Activated CD8-positive, alpha-beta T cell treated with anti-CD3 and anti-CD28 coated beads for 36 hours (primary cell): ENCODE results near the gene JAK1. TPM values are rescaled to one million over a fixed set of nuclear protein-coding genes. Genes with fewer than 3 reads are reported as not detected.
A peak's percentile ranks its signal among the peaks of the same experiment; 100 is the strongest.

ENCODE experiments used
- ATAC-seq: fragments of 200-7000 bp; cut with Tn5 transposase; one replicate; pipeline ENCODE4 v1.10.0; 2021; ENCODE audit warnings: mild to moderate bottlenecking, moderate library complexity
- CTCF ChIA-PET: fragments of 350-600 bp; sonication (Branson Sonifier 250); formaldehyde crosslinking; loops from one replicate; lab custom pipeline; 2021; ENCODE audit warnings: antibody characterized with exemption; lab: Charles Lee
- POLR2A ChIA-PET: fragments of 350-600 bp; sonication (Branson Sonifier 250); formaldehyde crosslinking; loops from one replicate; lab custom pipeline; 2021; ENCODE audit warnings: antibody characterized with exemption; lab: Charles Lee
- DNase-seq: peaks from one replicate; pipeline ENCODE4 v3.0.0-alpha.2; 2020
- H3K27ac Mint-ChIP-seq: one replicate; pipeline ENCODE4 v1.8.0; 2021; ENCODE audit warnings: mild to moderate bottlenecking, mixed read lengths
- H3K27me3 Mint-ChIP-seq: one replicate; pipeline ENCODE4 v1.8.0; 2021; ENCODE audit warnings: mixed read lengths
- H3K36me3 Mint-ChIP-seq: one replicate; pipeline ENCODE4 v1.8.0; 2021; ENCODE audit warnings: low read depth, mixed read lengths
- H3K4me1 Mint-ChIP-seq: one replicate; pipeline ENCODE4 v1.8.0; 2021; ENCODE audit warnings: low read depth, mixed read lengths
- H3K4me3 Mint-ChIP-seq: one replicate; pipeline ENCODE4 v1.8.0; 2021; ENCODE audit warnings: mild to moderate bottlenecking, moderate library complexity, mixed read lengths
- H3K9me3 Mint-ChIP-seq: one replicate; pipeline ENCODE4 v1.8.0; 2021; ENCODE audit warnings: mixed read lengths
- CTCF ChIP-seq: fragments of 200-600 bp; IDR thresholded peaks from one replicate; pipeline ENCODE4 v1.8.0; 2022; ENCODE audit warnings: antibody characterized with exemption, mild to moderate bottlenecking
- intact Hi-C: fragments of 100-400 bp; cut with micrococcal nuclease; formaldehyde crosslinking; loops from one replicate; pipeline ENCODE4 v1.10.0; 2022
- total RNA-seq, 2 experiments: library from RNA; stranded (reverse); gene quantifications; one replicate each; pipeline ENCODE4 v1.2.3, GENCODE V29; 2021

Gene JAK1
- total RNA-seq, 2 experiments from 2014 or later, result 96.3 to 108 TPM

GRCh38 chr1:64864018-64864940 lies 102.1 kb downstream of the JAK1 start:
- peak overlapping the region; percentile 67 for H3K27ac Mint-ChIP-seq
- no peaks in the 10 kb centered on the region for H3K9me3 Mint-ChIP-seq
- ChIA-PET CTCF (interaction anchor here (0.7 to 1.3 kb wide), 4 partner anchors 15 to 618 kb away, joined by 3 read pairs; no protein-coding TSS in a partner anchor), POLR2A (interaction anchor here (1.1 to 1.6 kb wide), 3 partner anchors 10 to 99 kb away, joined by 3 read pairs; no protein-coding TSS in a partner anchor)
- H3K27me3 Mint-ChIP-seq, result no peaks in the 10 kb centered on the region
- ATAC-seq (peak; percentile 88), DNase-seq (peak; percentile 57)
- peaks cover 45% of the 10 kb centered on the region for H3K36me3 Mint-ChIP-seq
- no peak for TF ChIP-seq CTCF
- peaks cover 29% of the 10 kb centered on the region for H3K4me1 Mint-ChIP-seq
- H3K4me3 Mint-ChIP-seq, result no peak overlapping the region
- intact Hi-C loops, result no loop called here

- CTCF ChIA-PET, result interaction anchor here (1.2 kb wide), 1 partner anchor 214 kb away, joined by 3 read pairs; no protein-coding TSS in a partner anchor
- no peak for TF ChIP-seq CTCF
- peak; percentile 16 for DNase-seq
- POLR2A ChIA-PET, result interaction anchor here (1.3 kb wide), 1 partner anchor 34 kb away, joined by 3 read pairs; no protein-coding TSS in a partner anchor
- H3K36me3 Mint-ChIP-seq, result peaks cover 53% of the 10 kb centered on the region
- H3K27ac Mint-ChIP-seq, result no peak overlapping the region
- no peak overlapping the region for H3K4me3 Mint-ChIP-seq
- no peak for ATAC-seq
- intact Hi-C loops, result no loop called here
- no peaks in the 10 kb centered on the region for H3K27me3 Mint-ChIP-seq
- H3K9me3 Mint-ChIP-seq, result no peaks in the 10 kb centered on the region
- H3K4me1 Mint-ChIP-seq, result peaks cover 29% of the 10 kb centered on the region
Measured at GRCh38 chr1:64861611-64862010, 104.7 kb downstream of the JAK1 start.

- no peaks in the 10 kb centered on the region for H3K27me3 Mint-ChIP-seq
- intact Hi-C loops, result no loop called here
- TF ChIP-seq CTCF, result no peak
- no peak for ATAC-seq
- H3K27ac Mint-ChIP-seq, result no peak overlapping the region
- POLR2A ChIA-PET, result no interaction called here
- peaks cover 51% of the 10 kb centered on the region for H3K36me3 Mint-ChIP-seq
- no peak for DNase-seq
- no peak overlapping the region for H3K4me3 Mint-ChIP-seq
- H3K9me3 Mint-ChIP-seq, result no peaks in the 10 kb centered on the region
- CTCF ChIA-PET, result no interaction called here
- H3K4me1 Mint-ChIP-seq, result peaks cover 6% of the 10 kb centered on the region
Measured at GRCh38 chr1:64857347-64857746, 109.0 kb downstream of the JAK1 start.

- intact Hi-C loops, result no loop called here
- H3K9me3 Mint-ChIP-seq, result no peaks in the 10 kb centered on the region
- H3K27ac Mint-ChIP-seq, result no peak overlapping the region
- H3K4me3 Mint-ChIP-seq, result no peak overlapping the region
- ATAC-seq (no peak), DNase-seq (no peak)
- no peaks in the 10 kb centered on the region for H3K27me3 Mint-ChIP-seq
- no peak for TF ChIP-seq CTCF
- H3K36me3 Mint-ChIP-seq, result peaks cover 52% of the 10 kb centered on the region
- H3K4me1 Mint-ChIP-seq, result peaks cover 6% of the 10 kb centered on the region
- CTCF ChIA-PET, result no interaction called here
- POLR2A ChIA-PET, result interaction anchor here (1.5 kb wide), 1 partner anchor 109 kb away, joined by 4 read pairs; no protein-coding TSS in a partner anchor
Measured at GRCh38 chr1:64856553-64856952, 109.8 kb downstream of the JAK1 start.

- no peaks in the 10 kb centered on the region for H3K27me3 Mint-ChIP-seq
- H3K27ac Mint-ChIP-seq, result no peak overlapping the region
- H3K4me3 Mint-ChIP-seq, result no peak overlapping the region
- intact Hi-C loops, result no loop called here
- H3K9me3 Mint-ChIP-seq, result no peaks in the 10 kb centered on the region
- ATAC-seq (no peak), DNase-seq (no peak)
- ChIA-PET CTCF (no interaction called here), POLR2A (interaction anchor here (1.5 kb wide), 1 partner anchor 110 kb away, joined by 4 read pairs; no protein-coding TSS in a partner anchor)
- peaks cover 1% of the 10 kb centered on the region for H3K4me1 Mint-ChIP-seq
- no peak for TF ChIP-seq CTCF
- peaks cover 54% of the 10 kb centered on the region for H3K36me3 Mint-ChIP-seq
Measured at GRCh38 chr1:64855557-64855956, 110.8 kb downstream of the JAK1 start.
